Activated naive CD8-positive, alpha-beta T cell treated with anti-CD3 and anti-CD28 coated beads, Interleukin-2, amount 10 ng/mL, durations not matched to agents 7 days and 5 days (primary cell): ENCODE measurements around the gene S1PR4. TPM values are rescaled to one million over a fixed set of nuclear protein-coding genes. Genes with fewer than 3 reads are reported as not detected.

Experiments used
- total RNA-seq, 2 experiments: library from RNA; stranded (reverse); gene quantifications; one replicate each; pipeline ENCODE4 v1.2.3, GENCODE V29; 2021

S1PR4 gene
- total RNA-seq, 2 experiments from 2014 or later, result 133 to 134 TPM

Other genes with a start within 250 kb of the S1PR4 start
- 1 to 10 TPM; 5.0 to 5.1 TPM for gene ZNF77, start 233.8 kb upstream of the S1PR4 start, total RNA-seq
- 1 to 10 TPM; 4.4 to 5.4 TPM for gene TLE6, start 201.2 kb upstream of the S1PR4 start, total RNA-seq
- gene TLE2, start 149.5 kb upstream of the S1PR4 start, total RNA-seq, result 1 to 10 TPM; 3.9 to 5.0 TPM
- 100 to 1,000 TPM; 697 to 718 TPM for gene TLE5, start 116.3 kb upstream of the S1PR4 start, total RNA-seq
- gene GNA11, start 84.4 kb upstream of the S1PR4 start, total RNA-seq, result under 1 TPM; 0.44 to 0.71 TPM
- gene GNA15, start 42.7 kb upstream of the S1PR4 start, total RNA-seq, result 10 to 100 TPM; 17.9 to 19.5 TPM
- gene NCLN, start 7.2 kb downstream of the S1PR4 start, total RNA-seq, result 10 to 100 TPM; 51.1 to 53.8 TPM
- gene CELF5, start 45.9 kb downstream of the S1PR4 start, total RNA-seq, result under 1 TPM in 1 of 2 experiments, not detected in 1; 0.14 TPM
- 10 to 100 TPM; 18.0 to 19.3 TPM for gene NFIC, start 187.8 kb downstream of the S1PR4 start, total RNA-seq